Measurements from ENCODE around the gene OGFOD2.
"Not testable (repeated sequence)": the region's sequence is repeated elsewhere in the genome, so short reads cannot be mapped to it uniquely, and the experiment has no call there.

OGFOD2 gene

DNA sequence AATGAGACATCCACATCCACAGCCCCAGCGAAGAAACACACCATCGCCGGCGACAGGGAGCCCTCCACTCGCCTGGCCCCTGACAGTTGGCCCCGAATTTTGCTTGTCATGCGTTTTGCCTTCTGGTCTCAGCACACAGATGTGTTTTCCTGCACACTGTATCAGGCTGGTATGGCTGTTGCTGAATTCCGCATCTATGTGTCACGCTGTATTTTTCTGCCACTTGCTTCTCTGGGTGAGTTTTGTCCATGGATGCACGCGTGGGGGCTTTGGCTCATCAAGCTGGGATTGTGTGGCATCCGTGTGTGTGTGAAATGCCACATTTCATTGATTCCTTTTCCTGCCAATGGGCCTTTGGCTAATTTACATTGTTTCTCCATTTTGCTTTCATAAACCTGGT lies 31.9 kb downstream of the OGFOD2 start:
- TF ChIP-seq, protein P1, sequence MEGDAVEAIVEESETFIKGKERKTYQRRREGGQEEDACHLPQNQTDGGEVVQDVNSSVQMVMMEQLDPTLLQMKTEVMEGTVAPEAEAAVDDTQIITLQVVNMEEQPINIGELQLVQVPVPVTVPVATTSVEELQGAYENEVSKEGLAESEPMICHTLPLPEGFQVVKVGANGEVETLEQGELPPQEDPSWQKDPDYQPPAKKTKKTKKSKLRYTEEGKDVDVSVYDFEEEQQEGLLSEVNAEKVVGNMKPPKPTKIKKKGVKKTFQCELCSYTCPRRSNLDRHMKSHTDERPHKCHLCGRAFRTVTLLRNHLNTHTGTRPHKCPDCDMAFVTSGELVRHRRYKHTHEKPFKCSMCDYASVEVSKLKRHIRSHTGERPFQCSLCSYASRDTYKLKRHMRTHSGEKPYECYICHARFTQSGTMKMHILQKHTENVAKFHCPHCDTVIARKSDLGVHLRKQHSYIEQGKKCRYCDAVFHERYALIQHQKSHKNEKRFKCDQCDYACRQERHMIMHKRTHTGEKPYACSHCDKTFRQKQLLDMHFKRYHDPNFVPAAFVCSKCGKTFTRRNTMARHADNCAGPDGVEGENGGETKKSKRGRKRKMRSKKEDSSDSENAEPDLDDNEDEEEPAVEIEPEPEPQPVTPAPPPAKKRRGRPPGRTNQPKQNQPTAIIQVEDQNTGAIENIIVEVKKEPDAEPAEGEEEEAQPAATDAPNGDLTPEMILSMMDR (IDR thresholded peaks at IDR 0.05; ENCODE audit: insufficient read depth, missing control alignments): no peak
- FAIRE-seq (no peak), DNase-seq (ENCODE audit: insufficient read length, low spot score) (no peak)

DNA sequence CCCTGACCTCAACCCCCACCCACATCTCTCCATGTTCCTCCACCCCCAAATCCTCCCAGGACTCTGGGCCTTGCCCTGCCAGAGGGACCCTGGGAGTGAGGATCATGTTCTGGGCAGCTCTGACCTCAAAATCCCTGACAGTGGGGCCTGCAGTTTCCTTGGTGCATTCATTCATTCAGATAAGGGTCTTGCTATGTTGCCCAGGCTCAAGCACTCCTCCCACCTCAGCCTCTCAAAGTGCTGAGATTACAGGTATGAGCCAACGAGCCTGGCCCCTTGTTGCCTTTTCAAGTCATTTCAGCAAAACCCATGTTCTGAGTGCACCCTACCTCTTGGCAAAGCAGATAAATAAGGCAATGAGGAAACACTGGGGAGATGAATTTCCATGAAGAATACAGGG lies 35.1 kb downstream of the OGFOD2 start:
- TF ChIP-seq, protein P1 (IDR thresholded peaks at IDR 0.05; ENCODE audit: insufficient read depth, missing control alignments): no peak
- DNase-seq (ENCODE audit: insufficient read length, low spot score): no peak
- FAIRE-seq: no peak

DNA sequence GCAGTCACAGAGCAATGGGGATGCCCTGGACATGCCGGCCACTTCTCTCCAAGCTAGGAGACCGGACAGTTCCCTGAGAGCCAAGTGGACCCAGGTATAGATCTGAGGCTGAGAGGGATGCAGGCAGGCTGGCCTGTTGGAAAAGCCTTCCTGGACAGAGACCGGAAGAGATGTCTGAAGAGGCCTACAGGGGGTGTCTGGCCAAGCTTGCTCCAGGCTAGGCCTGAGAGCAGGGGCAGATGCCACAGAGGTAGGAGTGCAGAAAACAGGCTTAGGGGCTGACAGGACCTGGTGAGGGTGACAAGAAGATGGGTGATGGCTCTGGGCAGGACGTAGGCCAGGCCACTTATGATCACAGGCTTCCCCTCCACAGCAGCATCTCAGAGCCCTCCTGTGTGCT lies 35.6 kb downstream of the OGFOD2 start:
- DNase-seq (ENCODE audit: insufficient read length, low spot score) (no peak), FAIRE-seq (no peak)
- TF ChIP-seq, protein P1 (IDR thresholded peaks at IDR 0.05; ENCODE audit: insufficient read depth, missing control alignments): no peak

DNA sequence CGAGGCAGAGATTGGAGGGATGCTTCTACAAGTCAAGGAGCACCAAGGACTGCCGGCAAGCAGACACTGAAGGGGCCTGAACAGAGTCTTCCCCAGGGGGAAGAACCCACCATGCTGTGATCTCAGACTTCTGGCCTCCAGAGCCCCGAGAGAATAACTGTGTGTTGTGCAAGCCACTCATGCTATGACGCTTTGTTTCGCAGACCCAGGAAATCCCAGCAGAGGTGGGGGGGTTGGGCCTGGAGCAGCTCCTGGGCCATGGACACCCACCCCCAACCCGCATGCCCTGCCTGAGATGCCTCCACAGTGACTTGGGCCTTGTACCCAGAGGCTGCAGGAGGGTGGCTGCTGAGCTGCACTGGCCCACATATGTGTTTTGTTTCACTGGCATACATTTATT lies 36.7 kb downstream of the OGFOD2 start:
- DNase-seq (ENCODE audit: insufficient read length, low spot score) (no peak), FAIRE-seq (no peak)
- TF ChIP-seq, protein P1 (IDR thresholded peaks at IDR 0.05; ENCODE audit: insufficient read depth, missing control alignments): no peak

DNA sequence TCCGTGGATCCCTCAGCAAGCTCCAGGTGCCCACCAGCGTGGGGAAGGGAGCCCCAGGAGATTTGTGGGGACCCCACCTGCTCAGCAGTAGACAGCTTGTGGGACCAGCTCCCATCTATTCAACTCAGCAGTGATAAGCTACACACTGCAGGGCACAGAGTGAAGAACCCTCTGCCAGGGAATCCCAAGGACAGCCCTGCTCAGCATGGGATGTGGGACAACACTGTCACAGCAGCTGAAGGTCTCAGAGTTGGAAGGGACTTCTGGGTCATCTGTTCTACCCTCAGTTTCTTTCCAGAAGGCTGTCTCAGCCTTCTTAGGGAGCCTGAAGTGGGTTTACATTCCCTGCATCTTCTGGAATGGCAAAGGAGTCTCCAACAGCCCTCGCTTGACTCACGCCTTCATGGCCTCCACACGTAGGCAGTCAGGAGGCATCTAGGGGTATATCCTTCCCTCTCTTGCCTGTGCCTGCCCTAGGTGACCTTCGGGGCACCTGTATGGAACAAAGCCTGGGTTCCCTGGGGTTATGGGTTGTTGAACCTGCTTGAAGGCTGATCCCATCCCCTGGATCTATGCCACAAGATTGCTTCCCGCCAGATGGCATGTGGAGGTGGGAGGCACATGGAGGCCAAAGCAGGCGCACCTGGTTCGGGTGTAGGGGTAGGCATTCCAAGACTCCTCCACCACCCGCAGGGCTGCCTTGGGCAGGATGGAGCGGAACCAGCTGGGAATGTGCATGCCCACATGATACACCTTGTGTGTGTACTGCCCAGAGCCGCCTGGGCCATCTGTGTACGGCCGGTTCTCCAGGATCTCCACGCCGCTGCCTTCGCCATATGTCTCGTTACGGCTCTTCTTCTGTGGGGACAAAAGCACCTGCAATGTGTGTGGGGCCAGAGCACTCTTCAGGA lies 38.4 kb downstream of the OGFOD2 start:
- TF ChIP-seq, protein P1 (IDR thresholded peaks at IDR 0.05; ENCODE audit: insufficient read depth, missing control alignments): no peak
- DNase-seq (ENCODE audit: insufficient read length, low spot score) (no peak), FAIRE-seq (no peak)

DNA sequence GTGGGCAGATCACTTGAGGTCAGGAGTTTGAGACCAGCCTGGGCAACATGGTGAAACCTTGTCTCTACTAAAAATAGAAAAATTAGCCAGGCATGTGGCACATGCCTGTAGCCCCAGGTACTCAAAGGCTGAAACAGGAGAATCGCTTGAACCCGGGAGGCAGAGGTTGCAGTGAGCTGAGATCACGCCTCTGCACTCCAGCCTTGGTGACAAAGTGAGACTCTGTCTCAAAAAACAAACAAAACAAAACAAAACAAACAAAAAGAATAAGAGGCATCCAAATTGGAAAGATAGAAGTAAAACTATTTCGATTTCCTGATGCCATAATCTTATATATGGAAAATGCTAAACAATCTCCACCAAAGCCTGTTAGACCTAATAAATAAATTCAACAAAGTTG lies 39.4 kb downstream of the OGFOD2 start:
- not testable (repeated sequence) for FAIRE-seq; DNase-seq (ENCODE audit: insufficient read length, low spot score)

DNA sequence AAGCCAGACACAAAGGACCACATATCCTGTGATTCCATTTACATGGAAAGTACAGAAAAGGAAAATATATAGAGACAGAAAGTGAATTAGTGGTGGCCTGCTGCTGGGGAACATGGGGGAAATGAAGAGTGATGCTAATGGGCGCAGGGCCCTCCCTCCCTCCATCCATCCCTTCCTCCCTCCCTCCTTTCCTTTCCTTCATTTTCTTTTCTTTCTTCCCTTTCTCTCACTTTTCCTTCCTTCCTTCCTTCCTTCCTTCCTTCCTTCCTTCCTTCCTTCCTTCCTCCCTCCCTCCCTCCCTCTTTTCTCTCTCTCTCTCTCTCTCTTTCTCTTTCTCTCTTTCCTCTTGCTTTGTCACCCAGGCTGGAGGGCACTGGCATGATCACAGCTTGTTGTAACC lies 42.7 kb downstream of the OGFOD2 start:
- TF ChIP-seq, protein P1 (IDR thresholded peaks at IDR 0.05; ENCODE audit: insufficient read depth, missing control alignments): no peak
- DNase-seq (ENCODE audit: insufficient read length, low spot score) (no peak), FAIRE-seq (no peak)
